MM.1S (cell line): ENCODE data around the gene KIR2DL3.

Experiments used
- DNase-seq: peaks from one replicate; pipeline ENCODE4 v3.0.0-alpha.2; 2015
- H2AFZ ChIP-seq: fragments of 300-600 bp; sonication (generic); 2 replicates; pipeline ENCODE4 v1.6.0; 2016; ENCODE audit warnings: antibody characterized with exemption, low read length
- H3F3A ChIP-seq: fragments of 300-600 bp; sonication (generic); 2 replicates; pipeline ENCODE4 v1.6.1; 2016; ENCODE audit warnings: mild to moderate bottlenecking, antibody characterized with exemption, low read length, moderate library complexity, mixed read lengths; ENCODE audit not compliant: insufficient read depth
- H3K27ac ChIP-seq: fragments of 300-600 bp; sonication (generic); 2 replicates; pipeline ENCODE4 v1.5.1; 2016; ENCODE audit warnings: mild to moderate bottlenecking, low read length
- H3K27me3 ChIP-seq: fragments of 300-600 bp; sonication (generic); replicated peaks from 2 replicates; pipeline ENCODE4 v1.6.0; 2016; ENCODE audit warnings: low read length; ENCODE audit not compliant: insufficient read depth
- H3K36me3 ChIP-seq: fragments of 300-600 bp; sonication (generic); replicated peaks from 2 replicates; pipeline ENCODE4 v1.6.1; 2016; ENCODE audit warnings: mild to moderate bottlenecking, low read length, mixed read lengths; ENCODE audit not compliant: insufficient read depth
- H3K4me1 ChIP-seq: fragments of 300-600 bp; sonication (generic); 2 replicates; pipeline ENCODE4 v1.6.1; 2016; ENCODE audit warnings: low read length, mixed read lengths
- H3K4me2 ChIP-seq: fragments of 300-600 bp; sonication (generic); 2 replicates; pipeline ENCODE4 v1.6.0; 2016; ENCODE audit warnings: low read depth, low read length
- H3K4me3 ChIP-seq: fragments of 300-600 bp; sonication (generic); 2 replicates; pipeline ENCODE4 v1.5.1; 2016; ENCODE audit warnings: low read length, mixed read lengths
- H3K79me2 ChIP-seq: fragments of 300-600 bp; sonication (generic); 2 replicates; pipeline ENCODE4 v1.6.1; 2016; ENCODE audit warnings: mixed run types, low read length, mixed read lengths
- H3K9ac ChIP-seq: fragments of 300-600 bp; sonication (generic); 2 replicates; pipeline ENCODE4 v1.6.1; 2016; ENCODE audit warnings: low read length, mixed read lengths
- H3K9me2 ChIP-seq: fragments of 300-600 bp; sonication (generic); replicated peaks from 2 replicates; pipeline ENCODE4 v1.6.1; 2016; ENCODE audit warnings: mild to moderate bottlenecking, low read length, mixed read lengths; ENCODE audit not compliant: insufficient read depth
- H3K9me3 ChIP-seq: fragments of 300-600 bp; sonication (generic); replicated peaks from 2 replicates; pipeline ENCODE4 v1.6.1; 2016; ENCODE audit warnings: mild to moderate bottlenecking, low read length, mixed read lengths; ENCODE audit not compliant: insufficient read depth
- H4K20me1 ChIP-seq: fragments of 300-600 bp; sonication (generic); 2 replicates; pipeline ENCODE4 v1.6.1; 2016; ENCODE audit warnings: mild to moderate bottlenecking, low read length, moderate library complexity, mixed read lengths; ENCODE audit not compliant: insufficient read depth
- CTCF ChIP-seq: fragments of 300-600 bp; sonication (generic); IDR thresholded peaks from 2 replicates; pipeline ENCODE4 v1.5.1; 2016; ENCODE audit warnings: antibody characterized with exemption, low read length, mixed read lengths
- EZH2 ChIP-seq: fragments of 300-600 bp; sonication (generic); optimal IDR thresholded peaks from 2 replicates; pipeline ENCODE3; 2017; ENCODE audit warnings: low read depth, mild to moderate bottlenecking, antibody characterized with exemption, low read length, mixed read lengths
- EZH2phosphoT487 ChIP-seq: fragments of 300-600 bp; sonication (generic); IDR thresholded peaks from 2 replicates; pipeline ENCODE4 v1.6.1; 2018; ENCODE audit warnings: antibody characterized with exemption, low read length

The KIR2DL3 gene

GRCh38 chr19:54724142-54724541 is 14.2 kb upstream of the KIR2DL3 start, which contains the start of gene KIR3DL3:
TSS of gene KIR3DL3 (plus strand) at chr19:54724442. CDS start at chr19:54724497, 55 bp downstream.
- Histone ChIP-seq H3K36me3 (no peaks in the 10 kb centered on the region), H3K27me3 (peaks cover 41% of the 10 kb centered on the region), H3K9me3 (no peaks in the 10 kb centered on the region), H3K4me3 (no peak within 1 kb of the TSS), H3F3A (no peaks in the 10 kb centered on the region), H3K27ac (no peak within 1 kb of the TSS), H3K9ac (no peak within 1 kb of the TSS), H4K20me1 (no peaks in the 10 kb centered on the region), H3K4me1 (no peaks in the 10 kb centered on the region), H3K79me2 (no peaks in the 10 kb centered on the region), H3K9me2 (no peaks in the 10 kb centered on the region), H3K4me2 (no peak within 1 kb of the TSS), H2AFZ (no peak within 1 kb of the TSS)
- no peak for DNase-seq
- TF ChIP-seq CTCF, result no peak
- no peak for TF ChIP-seq EZH2

GRCh38 chr19:54724644-54725043 is 13.7 kb upstream of the KIR2DL3 start:
- DNase-seq, result no peak
- Histone ChIP-seq H3K27me3 (peaks cover 38% of the 10 kb centered on the region), H3F3A (no peaks in the 10 kb centered on the region), H3K79me2 (no peaks in the 10 kb centered on the region), H3K9ac (no peak overlapping the region), H3K9me3 (no peaks in the 10 kb centered on the region), H4K20me1 (no peaks in the 10 kb centered on the region), H3K36me3 (no peaks in the 10 kb centered on the region), H3K4me3 (no peak overlapping the region), H2AFZ (no peak overlapping the region), H3K27ac (no peak overlapping the region), H3K4me1 (no peaks in the 10 kb centered on the region), H3K4me2 (no peak overlapping the region), H3K9me2 (no peaks in the 10 kb centered on the region)
- TF ChIP-seq EZH2phosphoT487 (no peak), CTCF (no peak), EZH2 (no peak)

GRCh38 chr19:54725321-54725720 is 13.0 kb upstream of the KIR2DL3 start:
- no peak for TF ChIP-seq EZH2phosphoT487
- no peaks in the 10 kb centered on the region for H3K79me2 ChIP-seq
- H3K36me3 ChIP-seq, result no peaks in the 10 kb centered on the region
- no peak for DNase-seq
- H3K4me2 ChIP-seq, result no peak overlapping the region
- no peaks in the 10 kb centered on the region for H3K4me1 ChIP-seq
- no peaks in the 10 kb centered on the region for H3K9me3 ChIP-seq
- H3K27me3 ChIP-seq, result peaks cover 38% of the 10 kb centered on the region
- H3K4me3 ChIP-seq, result no peak overlapping the region
- no peak overlapping the region for H3K27ac ChIP-seq
- H2AFZ ChIP-seq, result no peak overlapping the region
- H4K20me1 ChIP-seq, result no peaks in the 10 kb centered on the region
- H3F3A ChIP-seq, result no peaks in the 10 kb centered on the region
- H3K9ac ChIP-seq, result no peak overlapping the region
- no peaks in the 10 kb centered on the region for H3K9me2 ChIP-seq

- H3K36me3 ChIP-seq, result no peaks in the 10 kb centered on the region
- peaks cover 57% of the 10 kb centered on the region for H3K27me3 ChIP-seq
- H3K4me2 ChIP-seq, result no peak overlapping the region
- H3K27ac ChIP-seq, result no peak overlapping the region
- TF ChIP-seq EZH2phosphoT487 (no peak), CTCF (no peak), EZH2 (no peak)
- no peaks in the 10 kb centered on the region for H3F3A ChIP-seq
- H3K9me2 ChIP-seq, result no peaks in the 10 kb centered on the region
- H3K9ac ChIP-seq, result no peak overlapping the region
- H4K20me1 ChIP-seq, result no peaks in the 10 kb centered on the region
- no peaks in the 10 kb centered on the region for H3K4me1 ChIP-seq
- no peak overlapping the region for H3K4me3 ChIP-seq
- H3K79me2 ChIP-seq, result no peaks in the 10 kb centered on the region
- no peak overlapping the region for H2AFZ ChIP-seq
- DNase-seq, result no peak
- no peaks in the 10 kb centered on the region for H3K9me3 ChIP-seq
These were observed 10.8 kb upstream of the KIR2DL3 start for GRCh38 chr19:54727562-54727961.
